GM12878 (cell line): ENCODE results near the gene TNFSF8. TPM values are rescaled to one million over a fixed set of nuclear protein-coding genes. Genes with fewer than 3 reads are reported as not detected.

Experiments used
- HCFC1 ChIP-seq: fragments of 150-350 bp; IDR thresholded peaks from 2 replicates; pipeline ENCODE4 v1.6.1; 2014; ENCODE audit warnings: low read length
- IKZF2 ChIP-seq, 2 experiments: fragments of 450-650 bp; IDR thresholded peaks; 2 replicates each; pipeline ENCODE4 v1.6.1; 2017; ENCODE audit warnings: mild to moderate bottlenecking in 2 of 2, moderate library complexity in 2 of 2
- MEF2A ChIP-seq: IDR thresholded peaks from 2 replicates; pipeline ENCODE4 v1.6.1; 2011; ENCODE audit warnings: low read depth, mild to moderate bottlenecking, low read length, moderate library complexity; ENCODE audit not compliant: insufficient read depth
- RAD21 ChIP-seq: IDR thresholded peaks from 2 replicates; pipeline ENCODE4 v1.6.1; 2011; ENCODE audit warnings: mild to moderate bottlenecking, low read depth, low read length, moderate library complexity; ENCODE audit not compliant: insufficient read depth
- SMC3 ChIP-seq: IDR thresholded peaks from 2 replicates; pipeline ENCODE4 v1.6.1; 2011; ENCODE audit warnings: low read length, improper control_type of control experiment, borderline replicate concordance
- ZNF592 ChIP-seq: fragments of 450-650 bp; IDR thresholded peaks from 2 replicates; pipeline ENCODE4 v1.6.1; 2017; ENCODE audit warnings: mild to moderate bottlenecking, moderate library complexity
- ZZZ3 ChIP-seq: IDR thresholded peaks from 2 replicates; pipeline ENCODE4 v1.6.1; 2011; ENCODE audit warnings: low read depth; ENCODE audit not compliant: control insufficient read depth, insufficient read length
- polyA plus RNA-seq, 11 experiments: library from polyadenylated mRNA; depleted of rRNA in 4 of 11; unstranded in 6 of 11; stranded (reverse) in 5 of 11; fragments of >200 nt; fragmentation: Nextera tagmentation in 4 of 11; fragmentation: Illumina TruSeq in 1 of 11; extraction: Ambion mirVana in 4 of 11; extraction: Trizol in 1 of 11; gene quantifications; 1 replicate in 1 of 11; 2 replicates in 10 of 11; pipeline versions ENCODE4 v1.2.1 to v1.2.3, GENCODE V29; 2011 to 2016; ENCODE audit warnings: inconsistent platforms in 2 of 11, missing spikeins in 2 of 11, low read depth in 1 of 11
- total RNA-seq, 4 experiments: library from RNA; depleted of rRNA in 3 of 4; stranded (reverse); fragments of >200 nt in 3 of 4; fragmentation: Illumina TruSeq in 1 of 4; extraction: Trizol in 1 of 4; gene quantifications; 2 replicates each; pipeline versions ENCODE4 v1.2.1 to v1.2.3, GENCODE V29; 2013 to 2021
- TF ChIP-seq, protein P1 (sequence below): fragments of 450-650 bp; formaldehyde crosslinking; IDR thresholded peaks from 2 replicates; pipeline ENCODE4 v1.5.0; 2022; ENCODE audit warnings: mild to moderate bottlenecking, missing genetic modification characterization
- TF ChIP-seq, protein P2 (sequence below): IDR thresholded peaks from 2 replicates; pipeline ENCODE4 v1.6.1; 2011; ENCODE audit warnings: low read depth, mild to moderate bottlenecking, low read length, moderate library complexity, borderline replicate concordance; ENCODE audit errors: extremely low read depth

Gene TNFSF8
- total and polyA plus RNA-seq, 10 of the 15 experiments (the other 5 are each of a cell fraction or from before 2014, with no cell fraction given), result 0.10 to 0.29 (median 0.15) TPM; not detected in 7

GRCh38 chr9:114906922-114907571 is 23.3 kb downstream of the TNFSF8 start (continued):
- TF ChIP-seq, protein P1, sequence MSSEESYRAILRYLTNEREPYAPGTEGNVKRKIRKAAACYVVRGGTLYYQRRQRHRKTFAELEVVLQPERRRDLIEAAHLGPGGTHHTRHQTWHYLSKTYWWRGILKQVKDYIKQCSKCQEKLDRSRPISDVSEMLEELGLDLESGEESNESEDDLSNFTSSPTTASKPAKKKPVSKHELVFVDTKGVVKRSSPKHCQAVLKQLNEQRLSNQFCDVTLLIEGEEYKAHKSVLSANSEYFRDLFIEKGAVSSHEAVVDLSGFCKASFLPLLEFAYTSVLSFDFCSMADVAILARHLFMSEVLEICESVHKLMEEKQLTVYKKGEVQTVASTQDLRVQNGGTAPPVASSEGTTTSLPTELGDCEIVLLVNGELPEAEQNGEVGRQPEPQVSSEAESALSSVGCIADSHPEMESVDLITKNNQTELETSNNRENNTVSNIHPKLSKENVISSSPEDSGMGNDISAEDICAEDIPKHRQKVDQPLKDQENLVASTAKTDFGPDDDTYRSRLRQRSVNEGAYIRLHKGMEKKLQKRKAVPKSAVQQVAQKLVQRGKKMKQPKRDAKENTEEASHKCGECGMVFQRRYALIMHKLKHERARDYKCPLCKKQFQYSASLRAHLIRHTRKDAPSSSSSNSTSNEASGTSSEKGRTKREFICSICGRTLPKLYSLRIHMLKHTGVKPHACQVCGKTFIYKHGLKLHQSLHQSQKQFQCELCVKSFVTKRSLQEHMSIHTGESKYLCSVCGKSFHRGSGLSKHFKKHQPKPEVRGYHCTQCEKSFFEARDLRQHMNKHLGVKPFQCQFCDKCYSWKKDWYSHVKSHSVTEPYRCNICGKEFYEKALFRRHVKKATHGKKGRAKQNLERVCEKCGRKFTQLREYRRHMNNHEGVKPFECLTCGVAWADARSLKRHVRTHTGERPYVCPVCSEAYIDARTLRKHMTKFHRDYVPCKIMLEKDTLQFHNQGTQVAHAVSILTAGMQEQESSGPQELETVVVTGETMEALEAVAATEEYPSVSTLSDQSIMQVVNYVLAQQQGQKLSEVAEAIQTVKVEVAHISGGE (CRISPR knock-in tag), result no peak
- TF ChIP-seq SMC3, result peak; percentile 61; the same call in 1 of the 2 replicates
- no peak for TF ChIP-seq HCFC1
- TF ChIP-seq ZZZ3, result no peak
- TF ChIP-seq IKZF2 (IDR thresholded peaks at IDR 0.05), result no peak
- TF ChIP-seq ZNF592, result no peak
- TF ChIP-seq MEF2A, result no peak
- TF ChIP-seq, protein P2, sequence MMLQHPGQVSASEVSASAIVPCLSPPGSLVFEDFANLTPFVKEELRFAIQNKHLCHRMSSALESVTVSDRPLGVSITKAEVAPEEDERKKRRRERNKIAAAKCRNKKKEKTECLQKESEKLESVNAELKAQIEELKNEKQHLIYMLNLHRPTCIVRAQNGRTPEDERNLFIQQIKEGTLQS, result no peak
- peak; percentile 67 for TF ChIP-seq RAD21
